Right lobe of liver (tissue), 6 donors: ENCODE results near the gene ARF1. TPM values are rescaled to one million over a fixed set of nuclear protein-coding genes. Genes with fewer than 3 reads are reported as not detected.

ENCODE experiments used
- ATAC-seq, 4 donors: fragments of 200-7000 bp; cut with Tn5 transposase; one replicate each; pipeline ENCODE4 v1.9.1; 2020; ENCODE audit warnings: mild to moderate bottlenecking in 4 of 4, moderate library complexity in 4 of 4
- DNase-seq, 3 donors: peaks; one replicate each; pipeline ENCODE4 v3.0.0-alpha.2; 2020
- H3K27ac ChIP-seq, 3 donors: fragments of 200-600 bp; one replicate each; pipeline ENCODE4 v1.8.0; 2022
- H3K27me3 ChIP-seq, 2 donors: fragments of 200-600 bp; one replicate each; pipeline ENCODE4 v1.8.0; 2022
- H3K36me3 ChIP-seq, 4 donors: fragments of 200-600 bp; sonication (generic) in 1 of 4; one replicate each; pipeline versions ENCODE4 v1.5.1 to v1.8.0; 2017 to 2022; ENCODE audit warnings: control low read depth in 1 of 4
- H3K4me1 ChIP-seq, 4 donors: fragments of 200-600 bp; sonication (generic) in 1 of 4; one replicate each; pipeline versions ENCODE4 v1.5.1 to v1.8.0; 2017 to 2022; ENCODE audit warnings: control low read depth in 1 of 4
- H3K4me3 ChIP-seq, 3 donors: fragments of 200-600 bp; one replicate each; pipeline ENCODE4 v1.8.0; 2022
- H3K9me3 ChIP-seq, 4 donors: fragments of 200-600 bp; sonication (generic) in 1 of 4; one replicate each; pipeline versions ENCODE4 v1.5.1 to v1.8.0; 2017 to 2022; ENCODE audit warnings: control low read depth in 1 of 4
- POLR2A ChIP-seq: fragments of 450-650 bp; IDR thresholded peaks from one replicate; pipeline ENCODE4 v1.6.1; 2017; ENCODE audit warnings: antibody characterized with exemption, mild to moderate bottlenecking
- WGBS: methylation state at CpG from one replicate; pipeline ENCODE4 v1.1.6; 2018; ENCODE audit warnings: low coverage, low lambda C conversion rate; ENCODE audit not compliant: insufficient coverage; ENCODE audit errors: missing lambda C conversion rate; 5-methylcytosine and 5-hydroxymethylcytosine counted together
- intact Hi-C, 2 donors: fragments of 100-400 bp; cut with DNase I; formaldehyde crosslinking; loops; one replicate each; pipeline versions ENCODE4 v1.11.2 to v1.14.1; 2022
- total RNA-seq, 6 experiments: library from RNA; depleted of rRNA in 2 of 6; stranded (reverse); fragments of >200 nt in 2 of 6; fragmentation: NEBNext Ultra II Directional in 3 of 6; extraction: Animal tissue kit (Norgen Biotek cat#: 25700) in 3 of 6; gene quantifications; one replicate each; pipeline versions ENCODE4 v1.1.0 to v1.2.4, GENCODE V29; 2016 to 2023
- TF ChIP-seq, protein P1 (sequence below), 4 donors: fragments of 200-600 bp in 3 of 4; fragments of 450-650 bp in 1 of 4; IDR thresholded peaks; one replicate each; pipeline versions ENCODE4 v1.5.1 to v1.8.0; 2016 to 2022; ENCODE audit warnings: antibody characterized with exemption in 4 of 4, mild to moderate bottlenecking in 2 of 4
- donor health status: DM: no; HTN: yes; CAD: no.
- donor health status: DM: no; HTN: no; CAD: no.
- donor health status: DM: no; HTN: no; CAD: no.
- donor health status: DM: no; HTN: yes; CAD: no.
- donor health status: DM: no; HTN: yes; CAD: no.

Gene ARF1
- total RNA-seq, 6 experiments from 2014 or later: 143 to 261 (median 193) TPM

DNA sequence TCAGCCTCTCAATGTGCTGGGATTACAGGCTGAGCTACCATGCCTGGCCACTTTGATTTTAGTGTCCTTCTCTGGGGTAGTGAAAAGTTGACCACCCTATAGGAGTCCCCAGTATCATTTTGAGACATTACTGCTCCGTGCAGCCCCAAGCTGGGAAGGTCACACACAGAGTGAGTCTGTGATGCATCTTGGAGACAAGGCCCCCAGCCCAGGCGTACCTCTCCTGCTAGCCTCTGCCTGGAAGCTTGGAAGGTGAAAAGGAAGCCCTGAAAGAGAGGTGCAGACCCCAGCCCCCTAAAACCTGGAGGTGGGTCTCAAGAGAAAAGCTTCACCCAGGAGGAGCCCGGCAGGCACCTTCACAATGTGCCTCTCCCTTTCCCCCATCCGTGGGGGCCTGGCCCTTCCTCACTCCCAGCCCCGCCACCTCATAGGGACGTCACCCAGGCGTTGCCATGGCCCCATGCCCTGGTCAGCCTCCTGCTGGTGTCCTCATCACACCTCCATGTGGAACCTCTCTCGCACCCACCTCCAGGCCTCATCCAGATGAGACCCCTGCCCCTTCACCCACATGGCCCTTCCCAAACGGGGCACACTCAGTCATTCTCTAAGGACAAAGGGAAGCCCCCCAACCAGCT lies 5.6 kb upstream of the ARF1 start:
- TF ChIP-seq POLR2A: no peak
- TF ChIP-seq, protein P1, sequence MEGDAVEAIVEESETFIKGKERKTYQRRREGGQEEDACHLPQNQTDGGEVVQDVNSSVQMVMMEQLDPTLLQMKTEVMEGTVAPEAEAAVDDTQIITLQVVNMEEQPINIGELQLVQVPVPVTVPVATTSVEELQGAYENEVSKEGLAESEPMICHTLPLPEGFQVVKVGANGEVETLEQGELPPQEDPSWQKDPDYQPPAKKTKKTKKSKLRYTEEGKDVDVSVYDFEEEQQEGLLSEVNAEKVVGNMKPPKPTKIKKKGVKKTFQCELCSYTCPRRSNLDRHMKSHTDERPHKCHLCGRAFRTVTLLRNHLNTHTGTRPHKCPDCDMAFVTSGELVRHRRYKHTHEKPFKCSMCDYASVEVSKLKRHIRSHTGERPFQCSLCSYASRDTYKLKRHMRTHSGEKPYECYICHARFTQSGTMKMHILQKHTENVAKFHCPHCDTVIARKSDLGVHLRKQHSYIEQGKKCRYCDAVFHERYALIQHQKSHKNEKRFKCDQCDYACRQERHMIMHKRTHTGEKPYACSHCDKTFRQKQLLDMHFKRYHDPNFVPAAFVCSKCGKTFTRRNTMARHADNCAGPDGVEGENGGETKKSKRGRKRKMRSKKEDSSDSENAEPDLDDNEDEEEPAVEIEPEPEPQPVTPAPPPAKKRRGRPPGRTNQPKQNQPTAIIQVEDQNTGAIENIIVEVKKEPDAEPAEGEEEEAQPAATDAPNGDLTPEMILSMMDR (IDR thresholded peaks at IDR 0.05): no peak
- no peak overlapping the region for H3K4me3 ChIP-seq
- DNase-seq: peak in 1 of 3 donors; percentile 28
- ATAC-seq: no peak
- WGBS: 67% methylated on average over 4 of the region's 9 CpGs
- H3K9me3 ChIP-seq: no peaks in the 10 kb centered on the region
- H3K4me1 ChIP-seq: peaks cover 0 to 8% (median 3%) of the 10 kb centered on the region in 4 donors
- intact Hi-C loops: no loop called here
- H3K36me3 ChIP-seq: no peaks in the 10 kb centered on the region
- H3K27ac ChIP-seq: no peak overlapping the region
- H3K27me3 ChIP-seq: no peaks in the 10 kb centered on the region

DNA sequence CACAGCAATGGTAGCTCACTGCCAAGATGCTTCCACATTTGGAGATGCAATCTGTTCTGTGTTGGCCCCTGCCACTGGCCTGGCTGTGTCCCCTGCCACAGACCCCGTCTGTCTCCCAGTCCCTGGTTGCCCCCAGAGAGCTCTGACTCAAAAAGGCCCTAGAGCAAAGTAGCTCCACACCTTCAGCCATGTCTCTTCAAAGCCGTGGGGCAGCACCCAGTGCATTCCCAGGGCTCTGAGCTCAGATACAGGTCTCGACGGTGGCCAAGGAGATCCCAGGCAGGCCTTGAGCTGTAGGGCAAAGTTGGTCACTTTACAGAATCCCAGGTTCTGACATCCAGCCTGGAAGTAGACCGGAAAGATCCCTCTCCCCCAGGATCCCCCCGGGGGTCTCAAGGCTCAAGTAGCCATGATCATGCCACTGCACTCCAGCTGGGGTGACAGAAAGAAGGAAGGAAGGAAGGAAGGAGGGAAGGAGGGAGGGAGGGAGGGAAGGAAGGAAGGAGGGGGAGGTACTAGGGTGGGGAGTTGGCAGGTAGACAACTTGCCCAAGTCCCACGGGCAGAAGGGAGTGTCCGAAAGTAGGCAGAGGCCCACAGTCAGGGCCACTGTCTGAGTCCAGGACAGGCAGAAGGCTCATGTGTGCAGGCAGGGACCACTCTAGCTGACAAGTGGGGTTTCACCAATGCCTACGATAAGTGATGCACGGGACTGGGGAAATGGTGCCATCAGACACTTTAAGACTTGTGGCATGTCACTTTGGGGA lies 4.8 kb upstream of the ARF1 start:
- Histone ChIP-seq H3K27ac (no peak overlapping the region), H3K9me3 (no peaks in the 10 kb centered on the region), H3K36me3 (no peaks in the 10 kb centered on the region), H3K4me1 (peaks cover 0 to 8% (median 3%) of the 10 kb centered on the region in 4 donors), H3K4me3 (no peak overlapping the region), H3K27me3 (no peaks in the 10 kb centered on the region)
- WGBS: 21% methylated on average over 2 of the region's 10 CpGs
- DNase-seq: no peak
- no peak for ATAC-seq
- intact Hi-C loops: no loop called here
- no peak for TF ChIP-seq POLR2A
- TF ChIP-seq, protein P1 (IDR thresholded peaks at IDR 0.05): no peak

DNA sequence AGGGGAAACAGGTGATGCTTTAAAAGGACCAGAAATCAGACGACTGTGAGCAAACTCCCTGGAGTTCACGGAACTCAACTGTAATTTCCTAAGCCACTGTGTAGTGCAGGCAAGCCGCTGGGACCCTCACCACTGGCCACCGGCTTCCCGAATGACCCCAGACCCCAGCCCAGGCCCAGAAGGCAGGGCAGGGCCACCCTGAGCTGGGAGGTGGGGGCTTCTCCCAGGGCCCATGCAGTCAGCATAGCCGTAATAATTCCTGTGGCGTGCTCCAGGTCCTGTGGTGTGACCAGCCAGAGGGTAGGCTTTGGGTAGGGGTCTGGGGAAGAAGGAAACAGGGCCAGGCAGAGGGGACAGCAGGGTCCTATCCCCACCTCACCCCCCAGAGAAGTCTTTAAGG lies 3.5 kb upstream of the ARF1 start:
- Histone ChIP-seq H3K4me1 (peaks cover 0 to 11% (median 3%) of the 10 kb centered on the region in 4 donors), H3K4me3 (no peak overlapping the region), H3K9me3 (no peaks in the 10 kb centered on the region), H3K27ac (no peak overlapping the region), H3K27me3 (no peaks in the 10 kb centered on the region), H3K36me3 (no peaks in the 10 kb centered on the region)
- no peak for DNase-seq
- WGBS: 93% methylated on average over 3 of the region's 7 CpGs
- TF ChIP-seq, protein P1 (IDR thresholded peaks at IDR 0.05): no peak
- intact Hi-C loops: no loop called here
- ATAC-seq: no peak

DNA sequence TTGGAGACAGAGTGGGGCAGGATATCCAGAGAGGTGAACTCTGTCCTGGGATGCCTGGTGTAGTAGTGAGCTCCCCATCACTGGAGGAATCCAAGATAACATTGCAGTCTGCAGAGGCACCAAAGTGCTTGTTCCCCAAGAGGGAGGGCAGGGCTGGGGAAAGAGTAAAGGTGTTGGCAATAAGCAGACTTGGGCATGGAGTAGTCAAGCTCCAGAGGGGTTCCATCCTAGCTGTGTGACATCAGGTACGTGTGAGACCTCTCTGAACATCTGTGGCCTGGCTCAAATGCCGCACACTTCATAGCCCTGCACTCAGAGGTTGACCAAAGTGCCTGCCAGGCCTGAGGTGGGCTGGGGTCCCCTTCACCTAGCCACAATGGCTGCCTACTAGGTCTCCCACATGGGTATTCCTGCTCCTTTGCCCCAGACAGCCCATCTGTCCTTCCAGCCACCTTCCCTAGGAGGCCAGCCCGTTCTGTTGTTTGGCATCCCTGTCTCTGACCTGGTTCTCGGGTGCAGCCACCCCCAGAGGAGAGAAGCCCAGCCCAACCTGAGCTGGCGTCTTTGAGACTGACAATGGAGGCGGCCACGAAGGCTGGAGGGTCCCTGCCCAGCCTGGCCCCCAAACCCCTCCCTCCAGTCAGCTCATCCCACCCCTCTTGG lies 2.8 kb upstream of the ARF1 start:
- ATAC-seq (no peak), DNase-seq (peak in 2 of 3 donors; percentile 16 to 32)
- no peak for TF ChIP-seq POLR2A
- TF ChIP-seq, protein P1 (IDR thresholded peaks at IDR 0.05): no peak
- Histone ChIP-seq H3K36me3 (no peaks in the 10 kb centered on the region), H3K4me3 (no peak overlapping the region), H3K27me3 (no peaks in the 10 kb centered on the region), H3K4me1 (peaks cover 0 to 18% (median 7%) of the 10 kb centered on the region in 4 donors), H3K9me3 (no peaks in the 10 kb centered on the region), H3K27ac (no peak overlapping the region)
- intact Hi-C loops: no loop called here
- 95% methylated on average over 4 of the region's 7 CpGs for WGBS
